Skeletal muscle satellite cell (primary cell): ENCODE data around the gene CHCHD3. TPM values are rescaled to one million over a fixed set of nuclear protein-coding genes. Genes with fewer than 3 reads are reported as not detected.
A peak's percentile ranks its signal among the peaks of the same experiment; 100 is the strongest.

Source experiments
- H3K27me3 ChIP-seq: 2 replicates; pipeline ENCODE4 v1.7.0; 2013; ENCODE audit warnings: low read length; ENCODE audit not compliant: control insufficient read depth, insufficient read depth
- H3K36me3 ChIP-seq: 2 replicates; pipeline ENCODE4 v1.7.0; 2013; ENCODE audit warnings: mild to moderate bottlenecking, control low read depth, low read length; ENCODE audit not compliant: insufficient read depth
- H3K4me1 ChIP-seq: 2 replicates; pipeline ENCODE4 v1.7.0; 2013; ENCODE audit warnings: low read length; ENCODE audit not compliant: control insufficient read depth, insufficient read depth
- H3K4me2 ChIP-seq: 2 replicates; pipeline ENCODE4 v1.7.0; 2013; ENCODE audit warnings: mild to moderate bottlenecking, low read length
- H3K4me3 ChIP-seq: 2 replicates; pipeline ENCODE4 v1.7.0; 2013; ENCODE audit warnings: low read length
- H3K9ac ChIP-seq: 2 replicates; pipeline ENCODE4 v1.7.0; 2013; ENCODE audit warnings: mild to moderate bottlenecking, low read depth, low read length, moderate library complexity
- H3K9me3 ChIP-seq: replicated peaks from 2 replicates; pipeline ENCODE4 v1.7.0; 2013; ENCODE audit warnings: mild to moderate bottlenecking, control low read depth, low read length
- small RNA-seq: library from RNA; depleted of rRNA; stranded (forward); fragments of <200 nt; gene quantifications from one replicate; pipeline ENCODE3, GENCODE V24; 2012

Gene CHCHD3

DNA sequence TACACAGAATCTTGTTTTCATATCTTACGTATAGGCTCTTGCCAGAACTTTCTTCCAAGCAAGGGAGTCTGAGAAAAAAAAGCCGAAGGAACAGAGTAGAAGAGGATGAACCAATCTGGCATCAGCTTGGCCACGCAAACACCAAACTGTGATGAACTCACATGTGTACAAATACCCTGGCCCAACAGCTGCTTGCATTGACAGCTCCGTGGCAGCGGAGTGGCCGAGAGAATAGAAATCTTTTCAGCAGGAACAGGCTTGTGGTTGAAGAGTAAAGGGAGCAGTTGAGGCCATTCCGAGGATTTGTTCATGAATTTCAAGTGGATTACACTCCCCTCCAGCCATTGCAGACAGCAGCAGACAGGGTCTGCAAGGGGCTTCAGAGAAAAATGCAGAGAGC lies 331.8 kb downstream of the CHCHD3 start:
- Histone ChIP-seq H3K9ac (no peak overlapping the region), H3K4me3 (no peak overlapping the region), H3K27me3 (peaks cover 23% of the 10 kb centered on the region), H3K9me3 (no peaks in the 10 kb centered on the region), H3K4me2 (peak overlapping the region; percentile 51), H3K36me3 (no peaks in the 10 kb centered on the region), H3K4me1 (peaks cover 3% of the 10 kb centered on the region)

DNA sequence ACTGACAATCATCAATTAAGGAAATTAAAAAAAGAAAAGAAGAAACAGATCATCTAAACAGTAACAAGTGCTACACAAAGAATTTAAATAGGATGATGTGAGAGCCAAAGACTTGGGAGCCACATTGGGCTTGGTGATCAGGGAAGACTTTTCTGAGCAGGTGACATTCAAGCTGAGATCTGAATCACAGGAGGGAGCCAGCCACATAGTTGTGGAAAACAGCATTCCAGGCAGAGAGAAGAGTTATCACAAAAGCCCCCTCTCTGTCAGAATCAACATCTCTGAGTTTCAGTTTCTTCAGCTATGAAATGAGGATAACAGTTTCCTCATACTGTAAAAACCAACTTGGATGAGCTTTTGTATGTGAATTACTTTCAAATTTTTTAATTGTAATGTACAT lies 336.4 kb downstream of the CHCHD3 start:
- Histone ChIP-seq H3K4me1 (peaks cover 18% of the 10 kb centered on the region), H3K9ac (no peak overlapping the region), H3K9me3 (no peaks in the 10 kb centered on the region), H3K36me3 (no peaks in the 10 kb centered on the region), H3K27me3 (peaks cover 13% of the 10 kb centered on the region), H3K4me3 (no peak overlapping the region), H3K4me2 (no peak overlapping the region)

DNA sequence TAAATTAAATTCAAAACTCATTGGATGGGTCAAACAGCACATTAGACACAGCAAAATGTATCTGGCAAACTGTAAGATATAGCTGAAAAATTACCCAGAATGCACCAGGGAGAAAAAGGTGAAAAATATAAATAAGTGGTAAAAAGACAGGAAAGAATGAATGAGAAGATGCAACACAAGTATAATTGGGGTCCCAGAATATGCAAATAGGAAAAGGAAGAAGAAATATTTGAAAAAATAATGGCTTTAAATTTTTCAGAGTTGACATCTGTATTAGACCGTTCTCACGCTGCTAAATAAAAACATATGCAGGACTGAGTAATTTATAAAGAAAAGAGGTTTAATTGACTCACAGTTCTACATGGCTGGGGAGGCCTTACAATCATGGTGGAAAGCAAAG lies 337.9 kb downstream of the CHCHD3 start:
- no peaks in the 10 kb centered on the region for H3K9me3 ChIP-seq
- H3K4me1 ChIP-seq: peaks cover 26% of the 10 kb centered on the region
- H3K36me3 ChIP-seq: no peaks in the 10 kb centered on the region
- peaks cover 5% of the 10 kb centered on the region for H3K27me3 ChIP-seq
- no peak overlapping the region for H3K9ac ChIP-seq
- H3K4me2 ChIP-seq: no peak overlapping the region
- no peak overlapping the region for H3K4me3 ChIP-seq

DNA sequence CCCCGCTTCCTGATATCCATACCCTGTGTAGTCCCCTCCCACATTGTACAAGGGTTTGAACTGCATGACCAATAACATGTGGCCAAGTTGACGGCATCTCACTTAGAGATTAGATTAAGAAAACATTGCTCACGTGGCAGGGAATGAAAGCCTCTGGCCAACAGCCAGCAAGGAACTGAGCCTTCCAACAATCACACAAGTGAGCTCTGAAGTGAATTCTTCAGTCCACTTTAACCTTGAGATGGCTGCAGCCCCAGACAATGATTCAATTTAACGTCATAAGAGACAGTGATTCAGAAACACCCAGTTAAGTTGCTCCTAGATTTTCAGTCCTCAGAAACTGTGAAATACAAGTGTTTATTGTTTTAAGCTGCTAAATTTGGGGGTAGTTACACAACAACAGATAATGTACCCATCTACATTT lies 339.7 kb downstream of the CHCHD3 start:
- Histone ChIP-seq H3K36me3 (no peaks in the 10 kb centered on the region), H3K9me3 (no peaks in the 10 kb centered on the region), H3K9ac (no peak overlapping the region), H3K4me2 (no peak overlapping the region), H3K27me3 (no peaks in the 10 kb centered on the region), H3K4me3 (no peak overlapping the region), H3K4me1 (peaks cover 40% of the 10 kb centered on the region)

DNA sequence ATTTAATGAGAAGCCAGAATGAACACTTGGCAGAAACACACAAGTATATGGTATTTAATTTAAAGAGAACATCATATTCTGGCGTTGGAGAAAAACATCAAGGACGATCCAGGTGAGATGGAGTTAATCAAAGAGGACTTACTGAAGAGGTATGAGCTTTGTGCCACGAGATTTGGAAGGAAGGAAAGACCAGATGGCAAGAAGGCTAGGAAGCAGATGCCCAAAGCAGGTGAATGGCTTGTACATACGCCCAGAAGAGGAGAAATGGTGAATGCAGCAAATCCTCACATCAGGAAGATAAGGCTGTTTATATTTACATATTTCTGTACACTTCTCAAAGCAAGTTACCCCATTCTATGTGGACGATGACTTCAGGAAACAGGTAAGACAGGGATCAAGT lies 341.7 kb downstream of the CHCHD3 start:
- peaks cover 40% of the 10 kb centered on the region for H3K4me1 ChIP-seq
- no peaks in the 10 kb centered on the region for H3K27me3 ChIP-seq
- no peak overlapping the region for H3K9ac ChIP-seq
- H3K4me3 ChIP-seq: no peak overlapping the region
- H3K9me3 ChIP-seq: no peaks in the 10 kb centered on the region
- peak overlapping the region; percentile 14 for H3K4me2 ChIP-seq
- no peaks in the 10 kb centered on the region for H3K36me3 ChIP-seq

DNA sequence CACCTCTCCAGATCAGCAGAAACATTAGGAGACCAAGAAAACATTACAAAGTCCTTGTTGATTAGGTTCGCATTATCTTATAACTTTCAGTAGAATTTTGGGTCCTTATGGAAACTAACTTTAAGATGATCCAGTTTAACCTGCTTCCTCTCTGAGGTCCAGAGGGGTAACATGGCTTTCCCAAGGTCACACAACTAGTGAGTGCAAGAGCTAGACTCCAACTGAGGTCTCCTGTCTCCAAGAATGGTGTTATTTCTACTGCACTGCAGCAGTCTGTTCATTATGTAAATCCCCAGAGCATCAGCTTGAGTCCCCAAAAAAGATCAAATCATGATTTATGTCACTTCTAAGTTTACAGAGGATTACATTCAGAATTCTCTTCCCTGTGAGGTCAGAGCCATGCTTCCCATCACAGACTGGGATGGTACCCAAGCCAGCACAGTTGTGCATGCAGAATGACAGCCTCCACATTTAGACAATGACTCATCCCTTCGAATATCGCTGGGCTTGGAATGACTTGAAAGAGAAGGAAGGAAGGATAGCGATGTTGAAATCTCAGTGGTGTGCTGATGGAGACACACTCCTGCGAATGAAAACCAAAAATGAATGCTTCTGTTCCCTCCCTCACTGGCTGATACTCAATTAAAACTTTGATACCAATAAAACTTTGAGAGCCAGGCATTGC lies 342.5 kb downstream of the CHCHD3 start:
- no peak overlapping the region for H3K4me3 ChIP-seq
- H3K4me2 ChIP-seq: peak overlapping the region; percentile 14
- H3K27me3 ChIP-seq: no peaks in the 10 kb centered on the region
- no peak overlapping the region for H3K9ac ChIP-seq
- H3K9me3 ChIP-seq: no peaks in the 10 kb centered on the region
- H3K4me1 ChIP-seq: peaks cover 40% of the 10 kb centered on the region
- no peaks in the 10 kb centered on the region for H3K36me3 ChIP-seq

DNA sequence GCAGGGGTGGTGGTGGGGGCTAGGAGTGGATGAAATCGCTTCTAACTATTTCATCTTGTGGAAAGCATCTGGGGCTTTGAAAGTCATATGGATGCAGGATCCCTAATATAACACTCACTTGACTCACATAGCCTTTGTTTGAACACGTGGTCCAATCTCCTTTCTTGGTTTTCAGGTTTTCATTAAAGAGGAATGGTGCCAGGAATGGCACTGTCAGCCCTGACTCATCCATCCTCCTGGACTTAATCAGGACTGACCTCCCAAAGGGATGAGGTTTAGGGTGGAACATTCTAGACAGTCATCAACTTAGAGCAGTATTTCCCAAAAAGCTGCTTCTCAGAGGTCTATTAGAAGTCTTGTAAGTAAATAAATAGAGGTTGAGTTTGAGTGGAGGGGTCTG lies 343.6 kb downstream of the CHCHD3 start:
- Histone ChIP-seq H3K4me1 (peaks cover 40% of the 10 kb centered on the region), H3K4me3 (no peak overlapping the region), H3K36me3 (no peaks in the 10 kb centered on the region), H3K27me3 (no peaks in the 10 kb centered on the region), H3K9me3 (no peaks in the 10 kb centered on the region), H3K9ac (no peak overlapping the region), H3K4me2 (no peak overlapping the region)

DNA sequence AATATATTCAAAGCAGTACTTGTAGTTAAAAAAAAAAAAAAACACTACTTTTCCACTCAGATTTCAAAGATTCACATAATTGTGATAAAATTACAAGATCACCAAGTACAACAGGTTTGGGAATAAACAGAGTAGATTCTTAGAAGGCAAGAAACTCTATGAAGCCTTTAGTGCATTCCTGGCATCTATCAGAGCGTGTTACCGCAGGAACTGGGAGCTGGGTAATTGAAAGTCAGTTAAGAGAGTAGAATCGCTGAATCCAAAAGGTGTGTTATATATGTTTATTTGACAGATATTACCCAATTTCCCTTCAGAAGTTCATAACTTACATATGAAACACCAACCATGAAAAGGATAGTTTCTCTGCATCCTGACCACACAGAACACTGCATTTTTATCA lies 346.4 kb downstream of the CHCHD3 start:
- Histone ChIP-seq H3K9ac (no peak overlapping the region), H3K27me3 (peaks cover 4% of the 10 kb centered on the region), H3K9me3 (no peaks in the 10 kb centered on the region), H3K4me3 (no peak overlapping the region), H3K36me3 (no peaks in the 10 kb centered on the region), H3K4me2 (no peak overlapping the region), H3K4me1 (peaks cover 25% of the 10 kb centered on the region)

Small RNA genes within 50 kb of the gene (small RNA-seq; reads per million reads assigned to genes)
- 0.21 reads per million for gene RF00218
- not detected for gene RNU6-92P
